HEK293 (cell line): ENCODE data around the gene ST6GAL1.

ENCODE experiments used
- TCF7L2 ChIP-seq: IDR thresholded peaks from 2 replicates; pipeline ENCODE4 v1.6.1; 2011; ENCODE audit warnings: low read depth, mild to moderate bottlenecking, inconsistent platforms, low read length, moderate library complexity, borderline replicate concordance
- ZBTB1 ChIP-seq: fragments of 450-650 bp; formaldehyde crosslinking; IDR thresholded peaks from 2 replicates; pipeline ENCODE4 v1.5.1; 2016; ENCODE audit warnings: missing biosample characterization, missing genetic modification characterization
- TF ChIP-seq, protein P1 (sequence below): fragments of 450-650 bp; IDR thresholded peaks from 2 replicates; pipeline ENCODE4 v1.5.1; 2018; ENCODE audit warnings: missing biosample characterization, missing genetic modification characterization
- TF ChIP-seq, protein P2 (sequence below): fragments of 450-650 bp; formaldehyde crosslinking; IDR thresholded peaks from 2 replicates; pipeline ENCODE4 v1.5.1; 2016; ENCODE audit warnings: missing biosample characterization, missing genetic modification characterization
- TF ChIP-seq, protein P3 (sequence below): fragments of 450-650 bp; formaldehyde crosslinking; IDR thresholded peaks from 2 replicates; pipeline ENCODE4 v1.5.1; 2016; ENCODE audit warnings: missing biosample characterization, missing genetic modification characterization
- TF ChIP-seq, protein P4 (sequence below): fragments of 450-650 bp; formaldehyde crosslinking; IDR thresholded peaks from 2 replicates; pipeline ENCODE4 v1.5.1; 2017; ENCODE audit warnings: missing biosample characterization, mild to moderate bottlenecking, missing genetic modification characterization, moderate library complexity

DNA sequence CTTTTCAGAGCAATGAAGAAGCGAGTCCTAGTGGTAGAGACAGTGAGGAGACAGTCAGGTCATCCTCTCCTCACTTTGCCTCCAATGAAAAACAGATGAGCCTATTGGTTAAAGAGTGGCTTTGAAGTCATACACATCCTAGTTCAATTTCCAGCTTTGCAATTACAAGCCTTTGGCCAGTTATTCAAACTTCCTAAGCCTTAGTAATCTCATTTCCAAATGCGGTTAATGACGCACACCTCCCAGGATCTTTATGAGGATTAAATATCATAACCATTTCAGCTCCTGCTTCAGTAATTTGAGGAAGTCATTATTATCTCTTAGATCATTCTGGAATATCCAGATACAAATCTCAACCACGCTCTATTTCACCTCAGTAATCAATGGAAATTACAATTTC is 10.0 kb upstream of the ST6GAL1 start:
- TF ChIP-seq TCF7L2 (no peak), ZBTB1 (tag by site-specific recombination) (no peak)
- TF ChIP-seq, protein P1, sequence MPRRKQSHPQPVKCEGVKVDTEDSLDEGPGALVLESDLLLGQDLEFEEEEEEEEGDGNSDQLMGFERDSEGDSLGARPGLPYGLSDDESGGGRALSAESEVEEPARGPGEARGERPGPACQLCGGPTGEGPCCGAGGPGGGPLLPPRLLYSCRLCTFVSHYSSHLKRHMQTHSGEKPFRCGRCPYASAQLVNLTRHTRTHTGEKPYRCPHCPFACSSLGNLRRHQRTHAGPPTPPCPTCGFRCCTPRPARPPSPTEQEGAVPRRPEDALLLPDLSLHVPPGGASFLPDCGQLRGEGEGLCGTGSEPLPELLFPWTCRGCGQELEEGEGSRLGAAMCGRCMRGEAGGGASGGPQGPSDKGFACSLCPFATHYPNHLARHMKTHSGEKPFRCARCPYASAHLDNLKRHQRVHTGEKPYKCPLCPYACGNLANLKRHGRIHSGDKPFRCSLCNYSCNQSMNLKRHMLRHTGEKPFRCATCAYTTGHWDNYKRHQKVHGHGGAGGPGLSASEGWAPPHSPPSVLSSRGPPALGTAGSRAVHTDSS: no peak
- TF ChIP-seq, protein P2, sequence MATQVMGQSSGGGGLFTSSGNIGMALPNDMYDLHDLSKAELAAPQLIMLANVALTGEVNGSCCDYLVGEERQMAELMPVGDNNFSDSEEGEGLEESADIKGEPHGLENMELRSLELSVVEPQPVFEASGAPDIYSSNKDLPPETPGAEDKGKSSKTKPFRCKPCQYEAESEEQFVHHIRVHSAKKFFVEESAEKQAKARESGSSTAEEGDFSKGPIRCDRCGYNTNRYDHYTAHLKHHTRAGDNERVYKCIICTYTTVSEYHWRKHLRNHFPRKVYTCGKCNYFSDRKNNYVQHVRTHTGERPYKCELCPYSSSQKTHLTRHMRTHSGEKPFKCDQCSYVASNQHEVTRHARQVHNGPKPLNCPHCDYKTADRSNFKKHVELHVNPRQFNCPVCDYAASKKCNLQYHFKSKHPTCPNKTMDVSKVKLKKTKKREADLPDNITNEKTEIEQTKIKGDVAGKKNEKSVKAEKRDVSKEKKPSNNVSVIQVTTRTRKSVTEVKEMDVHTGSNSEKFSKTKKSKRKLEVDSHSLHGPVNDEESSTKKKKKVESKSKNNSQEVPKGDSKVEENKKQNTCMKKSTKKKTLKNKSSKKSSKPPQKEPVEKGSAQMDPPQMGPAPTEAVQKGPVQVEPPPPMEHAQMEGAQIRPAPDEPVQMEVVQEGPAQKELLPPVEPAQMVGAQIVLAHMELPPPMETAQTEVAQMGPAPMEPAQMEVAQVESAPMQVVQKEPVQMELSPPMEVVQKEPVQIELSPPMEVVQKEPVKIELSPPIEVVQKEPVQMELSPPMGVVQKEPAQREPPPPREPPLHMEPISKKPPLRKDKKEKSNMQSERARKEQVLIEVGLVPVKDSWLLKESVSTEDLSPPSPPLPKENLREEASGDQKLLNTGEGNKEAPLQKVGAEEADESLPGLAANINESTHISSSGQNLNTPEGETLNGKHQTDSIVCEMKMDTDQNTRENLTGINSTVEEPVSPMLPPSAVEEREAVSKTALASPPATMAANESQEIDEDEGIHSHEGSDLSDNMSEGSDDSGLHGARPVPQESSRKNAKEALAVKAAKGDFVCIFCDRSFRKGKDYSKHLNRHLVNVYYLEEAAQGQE: no peak
- TF ChIP-seq, protein P3, sequence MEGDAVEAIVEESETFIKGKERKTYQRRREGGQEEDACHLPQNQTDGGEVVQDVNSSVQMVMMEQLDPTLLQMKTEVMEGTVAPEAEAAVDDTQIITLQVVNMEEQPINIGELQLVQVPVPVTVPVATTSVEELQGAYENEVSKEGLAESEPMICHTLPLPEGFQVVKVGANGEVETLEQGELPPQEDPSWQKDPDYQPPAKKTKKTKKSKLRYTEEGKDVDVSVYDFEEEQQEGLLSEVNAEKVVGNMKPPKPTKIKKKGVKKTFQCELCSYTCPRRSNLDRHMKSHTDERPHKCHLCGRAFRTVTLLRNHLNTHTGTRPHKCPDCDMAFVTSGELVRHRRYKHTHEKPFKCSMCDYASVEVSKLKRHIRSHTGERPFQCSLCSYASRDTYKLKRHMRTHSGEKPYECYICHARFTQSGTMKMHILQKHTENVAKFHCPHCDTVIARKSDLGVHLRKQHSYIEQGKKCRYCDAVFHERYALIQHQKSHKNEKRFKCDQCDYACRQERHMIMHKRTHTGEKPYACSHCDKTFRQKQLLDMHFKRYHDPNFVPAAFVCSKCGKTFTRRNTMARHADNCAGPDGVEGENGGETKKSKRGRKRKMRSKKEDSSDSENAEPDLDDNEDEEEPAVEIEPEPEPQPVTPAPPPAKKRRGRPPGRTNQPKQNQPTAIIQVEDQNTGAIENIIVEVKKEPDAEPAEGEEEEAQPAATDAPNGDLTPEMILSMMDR (tag by site-specific recombination): no peak
- TF ChIP-seq, protein P4, sequence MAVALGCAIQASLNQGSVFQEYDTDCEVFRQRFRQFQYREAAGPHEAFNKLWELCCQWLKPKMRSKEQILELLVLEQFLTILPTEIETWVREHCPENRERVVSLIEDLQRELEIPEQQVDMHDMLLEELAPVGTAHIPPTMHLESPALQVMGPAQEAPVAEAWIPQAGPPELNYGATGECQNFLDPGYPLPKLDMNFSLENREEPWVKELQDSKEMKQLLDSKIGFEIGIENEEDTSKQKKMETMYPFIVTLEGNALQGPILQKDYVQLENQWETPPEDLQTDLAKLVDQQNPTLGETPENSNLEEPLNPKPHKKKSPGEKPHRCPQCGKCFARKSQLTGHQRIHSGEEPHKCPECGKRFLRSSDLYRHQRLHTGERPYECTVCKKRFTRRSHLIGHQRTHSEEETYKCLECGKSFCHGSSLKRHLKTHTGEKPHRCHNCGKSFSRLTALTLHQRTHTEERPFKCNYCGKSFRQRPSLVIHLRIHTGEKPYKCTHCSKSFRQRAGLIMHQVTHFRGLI: no peak
